GM19035 (cell line): ENCODE data around the gene DHX32.
"Not testable (repeated sequence)": the region's sequence is repeated elsewhere in the genome, so short reads cannot be mapped to it uniquely, and the experiment has no call there.

ENCODE experiments used
- ATAC-seq: cut with Tn5 transposase; IDR thresholded peaks from one replicate; pipeline ENCODE4 v1.9.1; 2021; ENCODE audit not compliant: unreplicated experiment

Gene DHX32

GRCh38 chr10:125896088-125896934 lies 15.2 kb upstream of the DHX32 start, which contains the start of gene FANK1:
TSS of gene FANK1 (plus strand) at chr10:125896564. CDS start at chr10:125896643, 79 bp downstream.
- ATAC-seq, result peak; percentile 94

- peak; percentile 52 for ATAC-seq
Observed at GRCh38 chr10:125895130-125896087, 14.3 kb upstream of the DHX32 start.

GRCh38 chr10:125894176-125894575 lies 13.1 kb upstream of the DHX32 start:
- ATAC-seq, result not testable (repeated sequence)

GRCh38 chr10:125892402-125892801 lies 11.3 kb upstream of the DHX32 start:
- ATAC-seq, result not testable (repeated sequence)

- ATAC-seq, result not testable (repeated sequence)
Observed at GRCh38 chr10:125889441-125889840, 8.3 kb upstream of the DHX32 start.

DNA sequence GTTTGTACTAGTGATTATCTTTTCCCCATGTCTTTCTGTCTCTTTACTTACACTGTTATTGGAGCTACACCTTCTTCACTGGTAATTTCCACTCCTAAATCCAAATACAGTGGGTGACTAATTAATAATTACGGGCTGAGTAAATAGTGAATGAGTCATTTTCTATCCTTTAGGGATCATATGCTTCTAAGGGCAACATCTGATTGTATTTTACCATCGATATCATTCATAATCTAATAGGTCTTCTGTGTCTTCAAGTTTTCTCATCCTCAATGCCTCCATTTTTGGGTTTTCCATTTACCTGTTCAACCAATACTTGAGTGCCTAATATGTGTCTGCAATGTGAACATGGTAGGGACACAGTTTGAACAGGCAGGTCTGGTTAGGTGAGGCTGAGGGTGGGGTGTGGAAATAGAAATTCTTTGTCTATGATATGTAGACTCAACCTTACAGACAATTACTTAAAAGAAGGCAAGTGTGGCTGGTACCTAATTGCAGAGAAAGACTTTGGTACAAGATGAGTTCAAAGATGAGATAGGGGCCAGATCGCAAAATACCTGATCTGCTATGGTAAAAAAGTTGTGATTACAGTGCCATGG lies 5.9 kb upstream of the DHX32 start:
- no peak for ATAC-seq

DNA sequence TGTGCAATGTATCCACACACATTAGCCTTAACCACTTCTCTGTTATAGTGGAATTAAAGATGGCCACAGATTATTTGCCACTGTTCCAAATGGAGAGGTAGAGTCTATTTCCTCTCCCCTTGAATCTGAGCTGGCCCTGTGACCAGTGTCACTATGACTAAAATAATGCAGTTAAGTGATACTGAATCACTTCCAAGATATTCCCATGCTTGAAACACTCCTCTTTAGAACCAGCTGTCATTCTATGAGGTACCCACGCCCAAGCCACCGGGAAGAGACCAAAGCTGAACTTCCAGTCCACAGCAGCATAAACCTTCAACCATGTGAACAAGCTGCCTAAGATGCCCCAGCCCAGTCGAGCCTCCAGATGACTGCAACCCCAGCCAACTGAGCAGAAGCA lies 2.1 kb upstream of the DHX32 start:
- ATAC-seq, result no peak

DNA sequence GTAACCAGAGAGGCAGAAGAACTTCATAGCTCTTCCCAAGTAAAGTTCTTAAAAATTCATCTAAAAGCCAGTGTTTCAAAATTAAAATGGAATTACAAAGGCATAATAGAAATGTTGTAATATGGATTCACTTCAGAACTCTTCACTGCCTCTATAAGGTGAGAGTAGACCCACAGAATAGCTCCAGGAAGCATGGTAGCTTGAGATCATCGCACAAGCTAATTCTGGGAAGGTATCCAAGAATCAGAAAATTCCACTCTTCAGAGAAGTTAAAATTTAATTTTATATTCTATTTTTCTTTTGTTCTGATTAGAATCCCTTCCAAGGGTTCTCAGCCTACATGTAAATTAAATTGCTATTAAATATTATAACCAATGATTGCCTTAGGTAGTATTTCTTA lies 1.5 kb upstream of the DHX32 start:
- ATAC-seq, result no peak

DNA sequence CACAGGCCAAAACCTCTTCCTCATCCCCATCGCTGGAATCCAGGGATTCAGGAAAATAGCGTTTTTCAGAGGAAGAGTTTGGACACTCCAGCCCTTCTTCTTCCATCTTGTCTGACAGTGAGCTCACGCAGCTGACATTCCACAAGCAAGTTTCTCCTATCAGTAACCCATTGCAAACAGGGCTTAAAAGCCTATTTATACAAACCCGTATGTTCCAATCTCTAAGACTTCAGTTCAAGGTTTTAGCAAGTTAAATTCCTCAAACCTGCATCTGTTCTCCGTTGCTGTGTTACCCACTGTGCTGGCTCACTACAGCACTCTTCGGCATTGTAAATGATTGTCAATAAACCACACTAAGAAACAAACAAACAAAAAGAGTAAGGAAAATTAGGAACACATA lies 373 bp downstream of the DHX32 start:
- no peak for ATAC-seq

DNA sequence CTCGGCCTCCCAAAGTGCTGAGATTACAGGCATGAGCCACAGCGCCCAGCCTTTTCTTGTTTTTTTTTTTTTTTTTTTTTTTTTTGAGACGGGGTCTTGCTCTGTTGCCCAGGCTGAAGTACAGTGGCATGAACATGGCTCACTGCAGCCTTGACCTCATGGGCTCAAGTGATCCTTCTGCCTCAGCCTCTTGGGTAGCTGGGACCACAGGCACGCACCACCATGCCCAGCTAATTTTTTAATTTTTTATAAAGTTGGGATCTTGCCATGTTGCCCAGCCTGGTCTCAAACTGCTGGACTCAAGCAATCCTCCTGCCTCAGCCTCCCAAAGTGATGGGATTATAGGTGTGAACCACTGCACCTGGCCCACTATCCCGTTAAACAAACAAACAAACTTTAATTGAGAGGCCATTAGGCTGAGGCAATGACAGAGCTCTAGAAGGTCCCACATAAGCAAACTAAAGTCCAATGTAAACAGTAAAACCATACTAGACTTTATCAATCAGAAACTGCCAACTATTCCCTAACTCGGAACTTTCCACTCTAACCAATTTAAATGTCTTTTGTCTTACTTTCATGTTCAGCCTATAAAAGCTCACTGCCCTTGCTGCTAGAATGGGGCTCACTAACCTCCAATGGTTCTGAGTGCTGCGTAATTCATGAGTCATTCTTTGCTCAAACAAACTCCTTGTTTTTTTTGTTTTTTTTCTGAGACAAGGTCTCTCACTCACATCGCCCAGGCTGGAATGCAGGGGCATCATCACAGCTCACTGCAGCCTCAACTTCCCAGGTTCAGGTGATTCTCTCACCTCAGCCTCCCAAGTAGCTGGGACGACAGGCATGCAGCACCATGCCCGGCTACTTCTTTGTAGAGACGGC lies 1.9 kb downstream of the DHX32 start:
- ATAC-seq, result no peak

GRCh38 chr10:125871338-125871737 lies 9.8 kb downstream of the DHX32 start:
- no peak for ATAC-seq

DNA sequence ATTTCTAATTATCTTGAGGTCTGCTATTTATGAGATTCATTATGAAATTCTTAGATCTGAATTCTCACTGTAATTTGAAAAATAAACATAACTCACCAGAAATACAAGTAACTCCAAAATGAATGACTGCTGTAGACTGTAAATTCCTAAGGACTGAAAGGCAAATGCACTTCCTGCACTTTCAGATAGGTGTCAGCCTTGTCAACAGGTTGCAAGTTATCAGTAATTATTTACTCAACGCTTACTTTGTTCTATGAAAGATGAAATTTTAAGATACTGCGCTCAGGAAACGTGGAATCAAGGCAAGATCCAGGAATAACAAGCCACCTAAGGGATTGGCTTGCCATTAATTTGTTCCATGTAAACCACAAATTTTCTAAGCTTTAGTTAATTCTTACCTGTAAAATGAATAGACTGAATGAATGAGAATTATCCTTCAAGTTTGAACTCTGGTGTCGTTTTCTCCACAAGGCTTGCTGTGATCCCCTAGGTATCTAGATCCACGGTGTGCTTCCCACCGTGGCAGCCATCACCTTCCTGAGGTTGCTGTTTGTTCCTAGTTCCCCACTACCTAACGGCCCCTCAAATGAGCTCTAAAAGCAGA lies 12.6 kb downstream of the DHX32 start:
- ATAC-seq, result peak; percentile 65

- no peak for ATAC-seq
Observed at GRCh38 chr10:125866421-125867029, 14.6 kb downstream of the DHX32 start.

- ATAC-seq, result no peak
Observed at GRCh38 chr10:125865120-125865519, 16.0 kb downstream of the DHX32 start.

- no peak for ATAC-seq
Observed at GRCh38 chr10:125859128-125859817, 21.8 kb downstream of the DHX32 start.

GRCh38 chr10:125857185-125857760 lies 23.8 kb downstream of the DHX32 start:
- no peak for ATAC-seq

DNA sequence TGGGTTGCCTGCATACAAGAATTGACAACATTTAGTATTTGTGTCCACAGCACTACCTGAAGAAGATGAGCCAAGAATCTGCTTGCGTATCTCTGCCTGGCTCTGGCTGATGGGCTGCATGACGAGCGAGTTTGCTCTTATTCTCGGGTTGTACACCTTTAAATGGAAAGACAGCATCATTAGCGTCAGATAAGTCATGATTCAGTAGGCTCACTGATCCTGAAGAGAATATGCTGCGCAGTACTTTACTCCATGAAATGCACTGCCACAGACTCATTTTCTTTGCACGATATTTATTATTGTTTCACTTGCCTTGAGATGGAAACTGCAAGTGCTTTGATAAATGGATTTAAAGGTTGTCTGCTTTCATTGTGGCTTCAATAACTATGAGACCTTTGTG lies 28.6 kb downstream of the DHX32 start:
- ATAC-seq, result no peak
